Progenitor cell of endocrine pancreas (in vitro differentiated cells): Measurements from ENCODE around the gene KRTAP25-1. TPM values are rescaled to one million over a fixed set of nuclear protein-coding genes. Genes with fewer than 3 reads are reported as not detected.

Source experiments
- DNase-seq: peaks from one replicate; pipeline ENCODE4 v3.0.0; 2021; ENCODE audit warnings: low spot score; ENCODE audit not compliant: unreplicated experiment
- H3K27ac Mint-ChIP-seq: 2 replicates; pipeline ENCODE4 v1.8.0; 2021; ENCODE audit warnings: mild to moderate bottlenecking, moderate library complexity, mixed read lengths
- H3K27me3 Mint-ChIP-seq: 2 replicates; pipeline ENCODE4 v1.8.0; 2021; ENCODE audit warnings: mixed read lengths
- H3K36me3 Mint-ChIP-seq: 2 replicates; pipeline ENCODE4 v1.8.0; 2022; ENCODE audit warnings: mixed read lengths; ENCODE audit not compliant: insufficient read depth
- H3K4me1 Mint-ChIP-seq: 2 replicates; pipeline ENCODE4 v1.8.0; 2021; ENCODE audit warnings: low read depth, mixed read lengths
- H3K4me3 Mint-ChIP-seq: 2 replicates; pipeline ENCODE4 v1.8.0; 2021; ENCODE audit warnings: low read depth, mild to moderate bottlenecking, moderate library complexity, mixed read lengths
- H3K9me3 Mint-ChIP-seq: 2 replicates; pipeline ENCODE4 v1.8.0; 2021; ENCODE audit warnings: low read depth, mixed read lengths
- total RNA-seq: library from RNA; stranded (reverse); gene quantifications from 2 replicates; pipeline ENCODE4 v1.2.1, GENCODE V29; 2021
- TF ChIP-seq, protein P1 (sequence below): fragments of 200-600 bp; sonication (generic); IDR thresholded peaks from one replicate; pipeline ENCODE4 v1.5.0; 2021; ENCODE audit warnings: antibody characterized with exemption, mild to moderate bottlenecking; ENCODE audit not compliant: unreplicated experiment

KRTAP25-1 gene
- total RNA-seq, 1 donor from 2014 or later = not detected

DNA sequence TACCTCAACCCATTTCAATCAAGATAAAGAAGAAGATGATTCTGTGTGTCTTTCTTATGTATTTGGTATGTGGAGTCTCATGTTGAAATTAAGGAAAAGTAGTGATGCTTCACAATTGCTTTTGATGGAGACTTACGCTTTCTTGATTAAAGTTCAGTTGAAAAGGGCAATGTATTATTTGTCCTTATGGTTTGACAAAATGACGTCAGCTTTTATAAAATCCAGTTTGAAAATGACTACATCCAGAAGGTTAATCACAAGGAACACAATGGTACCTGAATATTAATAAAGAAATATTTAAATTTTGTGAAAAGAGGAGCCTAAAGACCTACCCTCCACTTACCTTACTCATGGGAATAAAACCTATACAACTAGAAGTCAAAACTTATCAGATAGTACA lies 26.4 kb upstream of the KRTAP25-1 start:
- Mint-ChIP-seq H3K9me3 (no peaks in the 10 kb centered on the region), H3K36me3 (no peaks in the 10 kb centered on the region), H3K27me3 (no peaks in the 10 kb centered on the region), H3K4me3 (no peak overlapping the region), H3K27ac (no peak overlapping the region), H3K4me1 (no peaks in the 10 kb centered on the region)
- TF ChIP-seq, protein P1, sequence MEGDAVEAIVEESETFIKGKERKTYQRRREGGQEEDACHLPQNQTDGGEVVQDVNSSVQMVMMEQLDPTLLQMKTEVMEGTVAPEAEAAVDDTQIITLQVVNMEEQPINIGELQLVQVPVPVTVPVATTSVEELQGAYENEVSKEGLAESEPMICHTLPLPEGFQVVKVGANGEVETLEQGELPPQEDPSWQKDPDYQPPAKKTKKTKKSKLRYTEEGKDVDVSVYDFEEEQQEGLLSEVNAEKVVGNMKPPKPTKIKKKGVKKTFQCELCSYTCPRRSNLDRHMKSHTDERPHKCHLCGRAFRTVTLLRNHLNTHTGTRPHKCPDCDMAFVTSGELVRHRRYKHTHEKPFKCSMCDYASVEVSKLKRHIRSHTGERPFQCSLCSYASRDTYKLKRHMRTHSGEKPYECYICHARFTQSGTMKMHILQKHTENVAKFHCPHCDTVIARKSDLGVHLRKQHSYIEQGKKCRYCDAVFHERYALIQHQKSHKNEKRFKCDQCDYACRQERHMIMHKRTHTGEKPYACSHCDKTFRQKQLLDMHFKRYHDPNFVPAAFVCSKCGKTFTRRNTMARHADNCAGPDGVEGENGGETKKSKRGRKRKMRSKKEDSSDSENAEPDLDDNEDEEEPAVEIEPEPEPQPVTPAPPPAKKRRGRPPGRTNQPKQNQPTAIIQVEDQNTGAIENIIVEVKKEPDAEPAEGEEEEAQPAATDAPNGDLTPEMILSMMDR = no peak
- DNase-seq = no peak

DNA sequence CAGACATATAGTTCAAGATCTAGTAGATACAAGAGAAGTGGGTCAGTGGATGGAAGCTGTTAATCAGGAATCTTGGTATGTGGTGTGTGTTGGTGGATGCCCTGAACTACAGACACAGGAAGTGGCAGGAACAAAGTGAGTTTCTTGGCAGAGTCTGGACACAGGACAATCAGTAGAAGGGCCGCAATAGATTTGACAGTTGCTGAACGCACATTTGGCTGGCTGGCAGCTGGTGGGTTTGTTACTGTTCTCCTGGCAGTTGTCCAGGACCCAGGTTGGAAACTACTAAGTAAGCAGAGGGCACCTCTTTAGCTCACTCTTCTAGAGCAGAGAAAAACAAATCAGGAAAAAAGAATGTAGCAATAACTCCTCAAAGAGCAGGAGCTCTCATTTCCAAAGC lies 17.6 kb upstream of the KRTAP25-1 start:
- Mint-ChIP-seq H3K27ac (peak overlapping the region; percentile 46), H3K4me1 (no peaks in the 10 kb centered on the region), H3K9me3 (no peaks in the 10 kb centered on the region), H3K36me3 (no peaks in the 10 kb centered on the region), H3K27me3 (no peaks in the 10 kb centered on the region), H3K4me3 (no peak overlapping the region)
- DNase-seq = no peak
- TF ChIP-seq, protein P1 = no peak

DNA sequence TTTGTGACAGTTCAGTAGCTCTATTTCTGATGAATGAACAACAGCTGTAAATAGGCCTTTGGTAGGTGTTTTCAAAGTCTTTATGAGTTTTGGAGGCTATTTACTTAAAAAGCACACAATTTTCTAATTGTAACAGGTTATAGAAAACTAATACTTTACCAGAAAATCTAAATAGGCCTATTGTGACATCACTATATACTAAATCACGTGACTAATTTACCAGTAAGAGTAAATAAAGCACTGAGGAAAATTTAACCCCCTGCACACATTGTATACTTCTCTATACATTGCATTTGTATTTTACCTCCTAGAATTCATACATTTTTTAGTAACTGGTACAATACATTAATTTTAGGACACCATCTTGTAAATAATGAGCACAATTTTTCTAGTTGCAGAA lies 15.8 kb upstream of the KRTAP25-1 start:
- no peak overlapping the region for H3K4me3 Mint-ChIP-seq
- H3K27ac Mint-ChIP-seq = no peak overlapping the region
- no peaks in the 10 kb centered on the region for H3K4me1 Mint-ChIP-seq
- DNase-seq = no peak
- H3K9me3 Mint-ChIP-seq = no peaks in the 10 kb centered on the region
- H3K27me3 Mint-ChIP-seq = no peaks in the 10 kb centered on the region
- no peaks in the 10 kb centered on the region for H3K36me3 Mint-ChIP-seq
- TF ChIP-seq, protein P1 = no peak

DNA sequence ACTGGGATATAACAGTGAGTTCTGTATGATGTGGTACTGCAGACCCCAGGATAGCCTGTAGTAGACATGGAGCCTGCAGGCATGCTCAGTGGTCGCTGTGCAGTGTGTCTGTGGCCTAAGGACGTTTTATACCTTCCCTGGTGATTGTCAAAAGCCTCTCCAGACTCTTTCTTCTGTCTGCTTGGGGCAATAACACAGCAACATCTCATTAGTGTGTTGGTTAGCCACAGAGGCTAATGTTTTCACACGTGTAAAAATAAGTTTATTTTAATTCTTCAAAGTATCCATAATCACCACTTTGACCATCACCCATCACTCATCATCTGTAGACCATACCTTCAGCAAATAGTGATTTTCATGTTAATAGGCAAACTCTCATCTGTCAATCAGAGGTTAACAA lies 6.5 kb downstream of the KRTAP25-1 start, which contains the start of gene KRTAP24-1:
TSS of gene KRTAP24-1 (minus strand) at position 101 of the 400 bp plus-strand sequence. CDS start at position 83, 18 bp downstream.
- no peak within 1 kb of the TSS for H3K4me3 Mint-ChIP-seq
- H3K27ac Mint-ChIP-seq = no peak within 1 kb of the TSS
- H3K9me3 Mint-ChIP-seq = no peaks in the 10 kb centered on the region
- no peaks in the 10 kb centered on the region for H3K36me3 Mint-ChIP-seq
- H3K4me1 Mint-ChIP-seq = no peaks in the 10 kb centered on the region
- no peak for DNase-seq
- no peaks in the 10 kb centered on the region for H3K27me3 Mint-ChIP-seq
- TF ChIP-seq, protein P1 = no peak

DNA sequence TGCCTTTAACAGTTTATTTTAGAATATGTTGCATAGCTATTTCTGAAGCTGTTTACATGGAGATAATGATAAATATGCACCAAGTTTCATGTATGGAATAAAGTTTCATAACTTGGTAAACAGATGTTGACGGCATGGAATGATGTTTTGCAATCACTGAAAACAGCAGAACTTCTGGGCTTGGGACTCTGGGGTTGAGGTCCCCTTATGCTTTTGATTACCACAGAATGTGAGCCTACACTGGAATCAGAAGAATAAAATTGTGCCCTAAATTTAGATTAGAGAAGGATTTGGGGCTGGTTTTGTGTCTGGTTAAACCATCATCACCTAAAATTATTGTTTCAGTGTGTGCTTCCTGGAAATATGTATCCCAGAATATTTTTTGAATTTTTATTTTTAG lies 17.7 kb downstream of the KRTAP25-1 start:
- no peak for DNase-seq
- Mint-ChIP-seq H3K27me3 (no peaks in the 10 kb centered on the region), H3K9me3 (peaks cover 2% of the 10 kb centered on the region), H3K4me1 (no peaks in the 10 kb centered on the region), H3K4me3 (no peak overlapping the region), H3K36me3 (no peaks in the 10 kb centered on the region), H3K27ac (no peak overlapping the region)
- TF ChIP-seq, protein P1 = no peak
